Measurements from ENCODE around the gene SMIM5. TPM values are rescaled to one million over a fixed set of nuclear protein-coding genes. Genes with fewer than 3 reads are reported as not detected.

The SMIM5 gene
- total RNA-seq, 1 donor from 2014 or later = 14.0 TPM

- Histone ChIP-seq H3K9me3 (replicated peaks) (no peaks in the 10 kb centered on the region), H3K4me3 (no peak overlapping the region), H3K27me3 (ENCODE audit: low read depth) (no peaks in the 10 kb centered on the region), H3K36me3 (no peaks in the 10 kb centered on the region), H3K4me1 (no peaks in the 10 kb centered on the region), H3K27ac (replicated peaks) (no peak overlapping the region)
- TF ChIP-seq CTCF (IDR thresholded peaks at IDR 0.05; ENCODE audit: borderline replicate concordance) = no peak
- intact Hi-C loops (cut with micrococcal nuclease) = no loop called here
- no peak for DNase-seq
Measured at GRCh38 chr17:75596320-75597087, 36.7 kb upstream of the SMIM5 start.

DNA sequence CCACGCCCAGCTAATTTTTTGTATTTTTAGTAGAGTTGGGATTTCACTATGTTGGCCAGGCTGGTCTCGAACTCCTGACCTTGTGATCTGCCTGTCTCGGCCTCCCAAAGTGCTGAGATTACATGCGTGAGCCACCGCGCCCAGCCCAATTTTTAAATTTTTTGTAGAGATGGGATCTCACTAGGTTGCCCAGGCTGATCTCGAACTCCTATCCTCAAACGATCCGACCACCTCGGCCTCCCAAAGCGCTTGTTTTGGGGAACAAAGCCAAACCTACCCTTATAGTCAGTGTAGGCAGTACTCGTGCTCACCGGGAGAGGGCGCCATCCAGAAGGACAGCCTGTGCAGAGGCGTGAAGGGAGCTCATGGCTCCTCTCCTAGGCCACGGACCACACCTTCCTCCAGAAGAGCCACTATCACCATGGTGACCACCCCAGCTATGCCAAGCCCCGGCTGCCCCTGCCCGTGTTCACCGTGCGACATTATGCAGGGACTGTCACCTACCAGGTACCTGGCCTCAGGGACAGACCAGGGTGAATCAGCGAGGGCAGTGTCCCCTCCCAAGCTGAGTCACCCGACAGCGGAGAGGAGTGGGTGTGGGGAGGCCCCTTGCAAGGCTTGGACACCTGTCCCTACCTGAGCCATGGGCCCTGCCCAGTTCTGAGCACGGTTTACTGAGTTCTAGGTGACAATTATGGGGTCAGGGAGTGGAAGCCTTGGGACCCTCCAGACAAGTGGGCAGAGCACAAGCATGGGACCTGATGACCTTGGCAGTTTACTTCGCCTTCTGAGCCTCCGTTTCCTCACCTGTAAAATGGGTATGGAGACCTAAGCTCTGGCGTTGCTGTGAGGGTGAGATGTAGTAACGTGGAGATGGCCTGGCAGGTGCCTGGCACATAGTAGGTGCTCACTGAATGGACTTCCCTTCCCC, 31.9 kb upstream of the SMIM5 start:
- H3K36me3 ChIP-seq = no peaks in the 10 kb centered on the region
- no peak overlapping the region for H3K27ac ChIP-seq (replicated peaks)
- peak; percentile 44 for DNase-seq
- peaks cover 6% of the 10 kb centered on the region for H3K4me1 ChIP-seq
- intact Hi-C loops (cut with micrococcal nuclease) = no loop called here
- H3K9me3 ChIP-seq (replicated peaks) = no peaks in the 10 kb centered on the region
- no peaks in the 10 kb centered on the region for H3K27me3 ChIP-seq (ENCODE audit: low read depth)
- no peak overlapping the region for H3K4me3 ChIP-seq
- peak; percentile 75 for TF ChIP-seq CTCF (IDR thresholded peaks at IDR 0.05; ENCODE audit: borderline replicate concordance)

DNA sequence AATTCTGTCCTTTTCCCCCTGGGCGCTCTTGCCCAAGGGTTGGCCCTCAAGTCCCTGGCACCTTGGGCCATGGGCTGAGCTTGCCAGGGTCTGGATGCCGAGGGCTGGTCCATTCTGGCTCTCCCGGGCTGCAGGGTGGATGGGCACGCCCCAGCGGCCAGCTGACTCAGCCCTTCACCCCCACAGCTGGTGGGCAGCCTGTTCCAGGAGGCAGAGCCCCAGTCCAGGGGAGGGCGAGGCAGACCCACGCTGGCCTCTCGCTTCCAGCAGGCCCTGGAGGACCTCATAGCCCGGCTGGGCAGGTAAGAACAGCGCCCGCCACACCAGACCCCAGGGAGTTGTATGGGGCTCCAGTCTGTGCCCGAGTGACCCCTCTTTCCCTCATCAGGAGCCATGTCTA, 30.6 kb upstream of the SMIM5 start:
- Histone ChIP-seq H3K27ac (replicated peaks) (no peak overlapping the region), H3K9me3 (replicated peaks) (no peaks in the 10 kb centered on the region), H3K4me1 (peaks cover 6% of the 10 kb centered on the region), H3K4me3 (no peak overlapping the region), H3K36me3 (peaks cover 7% of the 10 kb centered on the region), H3K27me3 (ENCODE audit: low read depth) (no peaks in the 10 kb centered on the region)
- no peak for TF ChIP-seq CTCF (IDR thresholded peaks at IDR 0.05; ENCODE audit: borderline replicate concordance)
- DNase-seq = no peak
- intact Hi-C loops (cut with micrococcal nuclease) = no loop called here

GRCh38 chr17:75603123-75603522, 30.1 kb upstream of the SMIM5 start:
- Histone ChIP-seq H3K27ac (replicated peaks) (no peak overlapping the region), H3K4me3 (no peak overlapping the region), H3K4me1 (peaks cover 6% of the 10 kb centered on the region), H3K27me3 (ENCODE audit: low read depth) (no peaks in the 10 kb centered on the region), H3K9me3 (replicated peaks) (no peaks in the 10 kb centered on the region), H3K36me3 (peaks cover 7% of the 10 kb centered on the region)
- no peak for TF ChIP-seq CTCF (IDR thresholded peaks at IDR 0.05; ENCODE audit: borderline replicate concordance)
- intact Hi-C loops (cut with micrococcal nuclease) = no loop called here
- no peak for DNase-seq

GRCh38 chr17:75604034-75604695, 29.1 kb upstream of the SMIM5 start:
- intact Hi-C loops (cut with micrococcal nuclease) = no loop called here
- H3K36me3 ChIP-seq = peaks cover 7% of the 10 kb centered on the region
- H3K4me3 ChIP-seq = no peak overlapping the region
- peaks cover 6% of the 10 kb centered on the region for H3K4me1 ChIP-seq
- no peaks in the 10 kb centered on the region for H3K27me3 ChIP-seq (ENCODE audit: low read depth)
- TF ChIP-seq CTCF (IDR thresholded peaks at IDR 0.05; ENCODE audit: borderline replicate concordance) = no peak
- H3K9me3 ChIP-seq (replicated peaks) = no peaks in the 10 kb centered on the region
- H3K27ac ChIP-seq (replicated peaks) = no peak overlapping the region
- DNase-seq = no peak
